ENCODE results near the gene PLA2G12A.

DNA sequence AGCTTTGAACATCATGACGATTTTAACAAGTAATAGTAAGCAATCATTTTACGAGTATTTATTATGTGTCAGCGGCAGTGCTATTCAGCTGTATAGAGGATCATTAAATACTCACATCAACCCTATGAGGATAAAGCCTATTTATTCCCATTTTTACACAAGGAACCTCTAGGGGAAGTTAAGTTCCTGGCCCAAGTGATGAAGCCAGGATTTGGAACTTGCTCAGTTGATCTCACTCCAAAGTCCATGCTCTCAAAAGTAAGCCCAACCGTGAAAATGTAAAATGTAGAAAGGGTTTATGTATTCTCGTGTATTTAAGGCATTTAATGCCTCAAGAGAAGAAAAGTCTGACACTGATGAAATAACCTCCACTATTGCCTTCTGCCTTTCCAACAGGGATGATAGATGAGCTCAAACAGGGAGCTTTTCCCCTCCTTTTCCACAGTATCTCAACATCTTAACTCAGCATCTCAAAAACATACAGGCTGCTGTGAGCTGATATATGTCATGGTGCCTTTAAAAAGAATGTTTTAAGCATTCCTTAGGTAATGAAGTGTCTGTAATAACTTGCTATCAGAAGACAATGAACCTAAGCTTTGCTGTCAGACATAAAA, 35.0 kb upstream of the PLA2G12A start:
- TF ChIP-seq, protein P1, sequence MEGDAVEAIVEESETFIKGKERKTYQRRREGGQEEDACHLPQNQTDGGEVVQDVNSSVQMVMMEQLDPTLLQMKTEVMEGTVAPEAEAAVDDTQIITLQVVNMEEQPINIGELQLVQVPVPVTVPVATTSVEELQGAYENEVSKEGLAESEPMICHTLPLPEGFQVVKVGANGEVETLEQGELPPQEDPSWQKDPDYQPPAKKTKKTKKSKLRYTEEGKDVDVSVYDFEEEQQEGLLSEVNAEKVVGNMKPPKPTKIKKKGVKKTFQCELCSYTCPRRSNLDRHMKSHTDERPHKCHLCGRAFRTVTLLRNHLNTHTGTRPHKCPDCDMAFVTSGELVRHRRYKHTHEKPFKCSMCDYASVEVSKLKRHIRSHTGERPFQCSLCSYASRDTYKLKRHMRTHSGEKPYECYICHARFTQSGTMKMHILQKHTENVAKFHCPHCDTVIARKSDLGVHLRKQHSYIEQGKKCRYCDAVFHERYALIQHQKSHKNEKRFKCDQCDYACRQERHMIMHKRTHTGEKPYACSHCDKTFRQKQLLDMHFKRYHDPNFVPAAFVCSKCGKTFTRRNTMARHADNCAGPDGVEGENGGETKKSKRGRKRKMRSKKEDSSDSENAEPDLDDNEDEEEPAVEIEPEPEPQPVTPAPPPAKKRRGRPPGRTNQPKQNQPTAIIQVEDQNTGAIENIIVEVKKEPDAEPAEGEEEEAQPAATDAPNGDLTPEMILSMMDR (tag by site-specific recombination; IDR thresholded peaks at IDR 0.05) = no peak
- TF ChIP-seq ZNF354C (tag by site-specific recombination; IDR thresholded peaks at IDR 0.05; ENCODE audit: borderline replicate concordance, low read depth) = no peak
- TF ChIP-seq YY1 (tag by site-specific recombination; IDR thresholded peaks at IDR 0.05) = no peak
- no peak for TF ChIP-seq ZNF426 (tag by site-specific recombination; IDR thresholded peaks at IDR 0.05)
- no peak for TF ChIP-seq ZSCAN30 (tag by site-specific recombination; IDR thresholded peaks at IDR 0.05)
- TF ChIP-seq, protein P2, sequence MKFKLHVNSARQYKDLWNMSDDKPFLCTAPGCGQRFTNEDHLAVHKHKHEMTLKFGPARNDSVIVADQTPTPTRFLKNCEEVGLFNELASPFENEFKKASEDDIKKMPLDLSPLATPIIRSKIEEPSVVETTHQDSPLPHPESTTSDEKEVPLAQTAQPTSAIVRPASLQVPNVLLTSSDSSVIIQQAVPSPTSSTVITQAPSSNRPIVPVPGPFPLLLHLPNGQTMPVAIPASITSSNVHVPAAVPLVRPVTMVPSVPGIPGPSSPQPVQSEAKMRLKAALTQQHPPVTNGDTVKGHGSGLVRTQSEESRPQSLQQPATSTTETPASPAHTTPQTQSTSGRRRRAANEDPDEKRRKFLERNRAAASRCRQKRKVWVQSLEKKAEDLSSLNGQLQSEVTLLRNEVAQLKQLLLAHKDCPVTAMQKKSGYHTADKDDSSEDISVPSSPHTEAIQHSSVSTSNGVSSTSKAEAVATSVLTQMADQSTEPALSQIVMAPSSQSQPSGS (tag by site-specific recombination; IDR thresholded peaks at IDR 0.05; ENCODE audit: low read depth) = no peak
- TF ChIP-seq GLI4 (tag by site-specific recombination; IDR thresholded peaks at IDR 0.05) = no peak
- TF ChIP-seq, protein P3, sequence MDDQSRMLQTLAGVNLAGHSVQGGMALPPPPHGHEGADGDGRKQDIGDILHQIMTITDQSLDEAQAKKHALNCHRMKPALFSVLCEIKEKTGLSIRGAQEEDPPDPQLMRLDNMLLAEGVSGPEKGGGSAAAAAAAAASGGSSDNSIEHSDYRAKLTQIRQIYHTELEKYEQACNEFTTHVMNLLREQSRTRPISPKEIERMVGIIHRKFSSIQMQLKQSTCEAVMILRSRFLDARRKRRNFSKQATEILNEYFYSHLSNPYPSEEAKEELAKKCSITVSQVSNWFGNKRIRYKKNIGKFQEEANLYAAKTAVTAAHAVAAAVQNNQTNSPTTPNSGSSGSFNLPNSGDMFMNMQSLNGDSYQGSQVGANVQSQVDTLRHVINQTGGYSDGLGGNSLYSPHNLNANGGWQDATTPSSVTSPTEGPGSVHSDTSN (CRISPR knock-in tag; IDR thresholded peaks at IDR 0.05) = no peak

Data from HEK293 (cell line).